ENCODE measurements around the gene TDG.
"Not testable (repeated sequence)": the region's sequence is repeated elsewhere in the genome, so short reads cannot be mapped to it uniquely, and the experiment has no call there.

The TDG gene

GRCh38 chr12:104022786-104023185 is 57.1 kb downstream of the TDG start:
- no peak for DNase-seq (ENCODE audit: low spot score)

GRCh38 chr12:104023710-104024109 is 58.0 kb downstream of the TDG start:
- DNase-seq (ENCODE audit: low spot score) = no peak

- DNase-seq (ENCODE audit: low spot score) = no peak
These were observed 58.7 kb downstream of the TDG start for GRCh38 chr12:104024348-104024747.

GRCh38 chr12:104025771-104026170 is 60.1 kb downstream of the TDG start:
- DNase-seq (ENCODE audit: low spot score) = no peak

- no peak for DNase-seq (ENCODE audit: low spot score)
These were observed 61.3 kb downstream of the TDG start for GRCh38 chr12:104026841-104027599.

- DNase-seq (ENCODE audit: low spot score) = not testable (repeated sequence)
These were observed 64.9 kb downstream of the TDG start for GRCh38 chr12:104030596-104030995.

- DNase-seq (ENCODE audit: low spot score) = not testable (repeated sequence)
These were observed 70.5 kb downstream of the TDG start for GRCh38 chr12:104036143-104036542.

All from cerebellar cortex (tissue), 1 donor.